ENCODE measurements around the gene RRBP1.

Gene RRBP1

DNA sequence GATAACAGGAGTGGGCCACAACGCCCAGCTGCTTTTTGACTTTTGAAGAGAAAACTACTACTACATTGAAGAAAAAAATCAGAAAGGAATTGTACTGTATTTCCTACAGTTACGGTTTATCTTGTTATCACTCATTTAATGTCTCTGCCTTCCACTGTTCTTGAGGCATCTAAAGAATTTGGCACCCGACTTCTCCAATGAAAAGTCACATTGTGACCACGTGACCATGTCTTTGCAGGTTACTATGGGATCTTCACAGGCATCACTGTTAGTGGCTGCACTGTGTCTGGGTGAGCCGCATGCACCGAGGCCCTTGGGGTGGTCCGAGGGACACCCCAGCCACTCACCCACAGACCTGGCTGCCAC, 26.8 kb downstream of the RRBP1 start:
- DNase-seq = no peak
- Histone ChIP-seq H3K9me3 (ENCODE audit: control extremely low read depth in 1 of 5, control insufficient read depth in 4 of 5, insufficient read depth in 2 of 5, low read depth in 1 of 5, low read length in 4 of 5) (peaks cover 0 to 5% (median 2%) of the 10 kb centered on the region in 5 experiments), H3K4me1 (ENCODE audit: control extremely low read depth in 1 of 4, control insufficient read depth in 4 of 4, insufficient read depth in 4 of 4, low read length in 3 of 4) (peaks cover 8 to 30% (median 22%) of the 10 kb centered on the region in 4 experiments), H3K27me3 (replicated peaks in 2 of 5; ENCODE audit: control insufficient read depth in 4 of 5, insufficient read depth in 5 of 5, low read length in 4 of 5) (no peaks in the 10 kb centered on the region), H3K4me3 (ENCODE audit: control insufficient read depth in 1 of 7, extremely low read depth in 1 of 7, insufficient read depth in 4 of 7, low read depth in 2 of 7, low read length in 6 of 7) (no peak overlapping the region), H3K27ac (ENCODE audit: insufficient read depth in 1 of 2, low read depth in 1 of 2, low read length in 2 of 2, poor library complexity in 1 of 2, severe bottlenecking in 2 of 2) (no peak overlapping the region), H3K36me3 (ENCODE audit: control insufficient read depth in 4 of 4, insufficient read depth in 4 of 4, low read length in 3 of 4) (peaks cover 6 to 55% (median 25%) of the 10 kb centered on the region in 4 experiments)
- CTCF ChIA-PET = interaction anchor here (0.6 to 3.2 kb wide), 9 partner anchors 9 to 283 kb away, joined by 3 to 15 read pairs (median 3); partner anchors contain the start of gene RRBP1
- POLR2A ChIA-PET = no interaction called here
- WGBS (ENCODE audit: insufficient coverage) = 96% methylated on average over 5 of the region's 7 CpGs

DNA sequence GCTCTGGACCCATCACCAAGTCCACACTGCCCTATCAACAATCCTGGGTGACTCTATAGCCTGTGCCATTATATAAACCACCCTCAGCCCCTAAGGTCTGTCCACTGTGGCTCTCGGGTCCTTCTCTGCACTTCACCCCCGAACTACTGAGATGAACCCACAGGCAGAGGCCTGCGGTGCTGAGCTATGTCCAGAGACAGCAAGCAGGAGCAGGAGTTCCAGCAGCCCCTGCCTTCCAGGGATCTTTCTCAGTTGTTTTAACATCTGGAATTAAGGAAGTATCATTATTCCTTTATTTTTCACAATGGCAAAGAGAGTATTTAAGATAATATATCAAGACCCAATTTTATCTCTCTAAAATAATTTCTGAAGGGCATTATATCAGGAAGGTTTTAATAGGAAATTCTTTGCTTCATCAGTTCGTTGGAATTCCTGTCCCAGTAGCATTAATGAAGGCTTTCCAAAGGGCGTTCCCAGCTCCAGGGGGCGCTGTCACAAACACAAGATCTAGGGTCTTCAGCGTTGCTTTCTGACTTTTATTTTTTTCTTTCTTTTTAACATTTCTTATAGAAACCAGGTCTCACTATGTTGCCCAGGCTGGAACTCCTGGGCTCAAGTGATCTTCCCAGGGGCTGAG, 27.3 kb downstream of the RRBP1 start:
- Histone ChIP-seq H3K27me3 (replicated peaks in 2 of 5; ENCODE audit: control insufficient read depth in 4 of 5, insufficient read depth in 5 of 5, low read length in 4 of 5) (no peaks in the 10 kb centered on the region), H3K4me3 (ENCODE audit: control insufficient read depth in 1 of 7, extremely low read depth in 1 of 7, insufficient read depth in 4 of 7, low read depth in 2 of 7, low read length in 6 of 7) (no peak overlapping the region), H3K27ac (ENCODE audit: insufficient read depth in 1 of 2, low read depth in 1 of 2, low read length in 2 of 2, poor library complexity in 1 of 2, severe bottlenecking in 2 of 2) (no peak overlapping the region), H3K36me3 (ENCODE audit: control insufficient read depth in 4 of 4, insufficient read depth in 4 of 4, low read length in 3 of 4) (peaks cover 6 to 50% (median 23%) of the 10 kb centered on the region in 4 experiments), H3K4me1 (ENCODE audit: control extremely low read depth in 1 of 4, control insufficient read depth in 4 of 4, insufficient read depth in 4 of 4, low read length in 3 of 4) (peaks cover 12 to 35% (median 27%) of the 10 kb centered on the region in 4 experiments), H3K9me3 (ENCODE audit: control extremely low read depth in 1 of 5, control insufficient read depth in 4 of 5, insufficient read depth in 2 of 5, low read depth in 1 of 5, low read length in 4 of 5) (peaks cover 0 to 5% (median 2%) of the 10 kb centered on the region in 5 experiments)
- peak; percentile 42 to 52 (median 44) for DNase-seq
- CTCF ChIA-PET = interaction anchor here (0.5 to 3.2 kb wide), 11 partner anchors 9 to 283 kb away, joined by 3 to 15 read pairs (median 3); partner anchors contain the start of gene RRBP1
- POLR2A ChIA-PET = no interaction called here
- WGBS (ENCODE audit: insufficient coverage) = 65% methylated on average over 7 of the region's 7 CpGs

DNA sequence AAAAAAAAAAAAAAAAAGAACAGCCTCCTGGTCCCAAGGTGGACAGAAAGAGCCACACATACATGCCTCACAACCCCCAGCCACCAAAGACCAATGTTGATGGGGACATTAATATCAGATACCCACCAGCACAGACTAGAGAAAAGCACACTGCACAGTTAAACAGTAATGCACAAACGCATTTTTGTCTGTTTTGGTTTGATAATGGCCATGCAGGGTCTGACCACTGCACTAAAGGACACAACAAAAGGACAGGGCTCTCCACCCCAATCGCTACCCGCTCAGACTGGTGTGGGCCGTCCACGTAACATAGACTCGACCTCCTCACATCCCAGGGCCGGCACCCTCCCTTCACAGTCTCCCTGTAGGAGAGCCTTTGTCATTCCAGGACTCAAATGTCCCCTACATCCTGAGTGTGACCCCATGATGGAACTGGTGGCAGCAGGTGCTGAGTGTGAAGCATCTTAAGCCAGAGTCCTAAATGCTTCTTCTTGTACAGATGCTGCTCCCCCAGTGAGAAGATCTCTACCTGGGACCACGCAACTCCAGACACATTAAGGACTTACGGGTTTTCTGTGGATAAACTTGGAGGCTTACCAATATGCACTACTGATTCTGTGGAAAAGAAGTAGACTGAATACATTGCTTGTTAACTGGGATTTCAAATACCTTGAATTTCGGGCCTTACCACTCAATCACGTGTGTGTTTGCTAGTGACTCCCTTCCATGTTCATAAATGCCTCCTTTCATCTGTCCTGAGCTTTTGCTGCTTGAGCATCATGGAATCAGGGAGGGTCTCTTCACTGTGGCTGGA, 28.0 kb downstream of the RRBP1 start:
- Histone ChIP-seq H3K27ac (ENCODE audit: insufficient read depth in 1 of 2, low read depth in 1 of 2, low read length in 2 of 2, poor library complexity in 1 of 2, severe bottlenecking in 2 of 2) (no peak overlapping the region), H3K36me3 (ENCODE audit: control insufficient read depth in 4 of 4, insufficient read depth in 4 of 4, low read length in 3 of 4) (peaks cover 6 to 48% (median 22%) of the 10 kb centered on the region in 4 experiments), H3K4me3 (ENCODE audit: control insufficient read depth in 1 of 7, extremely low read depth in 1 of 7, insufficient read depth in 4 of 7, low read depth in 2 of 7, low read length in 6 of 7) (no peak overlapping the region), H3K4me1 (ENCODE audit: control extremely low read depth in 1 of 4, control insufficient read depth in 4 of 4, insufficient read depth in 4 of 4, low read length in 3 of 4) (peaks cover 17 to 42% (median 34%) of the 10 kb centered on the region in 4 experiments), H3K27me3 (replicated peaks in 2 of 5; ENCODE audit: control insufficient read depth in 4 of 5, insufficient read depth in 5 of 5, low read length in 4 of 5) (no peaks in the 10 kb centered on the region), H3K9me3 (ENCODE audit: control extremely low read depth in 1 of 5, control insufficient read depth in 4 of 5, insufficient read depth in 2 of 5, low read depth in 1 of 5, low read length in 4 of 5) (peaks cover 0 to 5% (median 2%) of the 10 kb centered on the region in 5 experiments)
- 94% methylated on average over 5 of the region's 11 CpGs for WGBS (ENCODE audit: insufficient coverage)
- ChIA-PET CTCF (interaction anchor here (0.5 to 3.2 kb wide), 7 partner anchors 8 to 284 kb away, joined by 3 to 15 read pairs (median 6); partner anchors contain the start of gene RRBP1), POLR2A (no interaction called here)
- no peak for DNase-seq

DNA sequence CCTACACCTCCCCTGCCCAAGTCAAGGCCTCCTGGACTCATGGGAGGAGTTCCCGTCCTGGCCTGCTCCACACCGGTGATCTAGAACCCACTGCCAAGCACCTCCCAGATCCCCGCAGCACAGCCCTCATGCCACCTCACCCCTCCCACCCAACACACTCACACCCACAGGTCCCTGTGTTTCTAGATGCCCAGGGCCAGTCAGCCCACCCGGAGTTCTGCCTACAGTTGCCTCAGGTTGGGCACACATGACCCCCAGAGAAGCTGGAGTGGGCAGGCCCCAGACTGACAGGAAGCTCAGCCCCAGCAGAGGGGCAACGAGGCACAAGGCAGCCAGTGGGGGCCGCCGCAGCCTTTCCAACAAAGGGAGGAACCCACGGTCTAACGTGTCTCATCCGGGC, 29.6 kb downstream of the RRBP1 start:
- Histone ChIP-seq H3K4me1 (ENCODE audit: control extremely low read depth in 1 of 4, control insufficient read depth in 4 of 4, insufficient read depth in 4 of 4, low read length in 3 of 4) (peaks cover 23 to 58% (median 47%) of the 10 kb centered on the region in 4 experiments), H3K27ac (ENCODE audit: insufficient read depth in 1 of 2, low read depth in 1 of 2, low read length in 2 of 2, poor library complexity in 1 of 2, severe bottlenecking in 2 of 2) (peak overlapping the region in 1 of 2 experiments; percentile 2), H3K27me3 (replicated peaks in 2 of 5; ENCODE audit: control insufficient read depth in 4 of 5, insufficient read depth in 5 of 5, low read length in 4 of 5) (no peaks in the 10 kb centered on the region), H3K4me3 (ENCODE audit: control insufficient read depth in 1 of 7, extremely low read depth in 1 of 7, insufficient read depth in 4 of 7, low read depth in 2 of 7, low read length in 6 of 7) (no peak overlapping the region), H3K9me3 (ENCODE audit: control extremely low read depth in 1 of 5, control insufficient read depth in 4 of 5, insufficient read depth in 2 of 5, low read depth in 1 of 5, low read length in 4 of 5) (no peaks in the 10 kb centered on the region), H3K36me3 (ENCODE audit: control insufficient read depth in 4 of 4, insufficient read depth in 4 of 4, low read length in 3 of 4) (peaks cover 2 to 35% (median 14%) of the 10 kb centered on the region in 4 experiments)
- POLR2A ChIA-PET = interaction anchor here (0.5 to 1.0 kb wide), 3 partner anchors 14 to 335 kb away, joined by 3 to 7 read pairs (median 4); partner anchors contain the start of gene RRBP1
- WGBS (ENCODE audit: insufficient coverage) = 88% methylated on average over 10 of the region's 10 CpGs
- CTCF ChIA-PET = interaction anchor here (0.7 to 5.5 kb wide), 6 partner anchors 20 to 286 kb away, joined by 3 to 52 read pairs (median 6); partner anchors contain the start of gene RRBP1
- no peak for DNase-seq

DNA sequence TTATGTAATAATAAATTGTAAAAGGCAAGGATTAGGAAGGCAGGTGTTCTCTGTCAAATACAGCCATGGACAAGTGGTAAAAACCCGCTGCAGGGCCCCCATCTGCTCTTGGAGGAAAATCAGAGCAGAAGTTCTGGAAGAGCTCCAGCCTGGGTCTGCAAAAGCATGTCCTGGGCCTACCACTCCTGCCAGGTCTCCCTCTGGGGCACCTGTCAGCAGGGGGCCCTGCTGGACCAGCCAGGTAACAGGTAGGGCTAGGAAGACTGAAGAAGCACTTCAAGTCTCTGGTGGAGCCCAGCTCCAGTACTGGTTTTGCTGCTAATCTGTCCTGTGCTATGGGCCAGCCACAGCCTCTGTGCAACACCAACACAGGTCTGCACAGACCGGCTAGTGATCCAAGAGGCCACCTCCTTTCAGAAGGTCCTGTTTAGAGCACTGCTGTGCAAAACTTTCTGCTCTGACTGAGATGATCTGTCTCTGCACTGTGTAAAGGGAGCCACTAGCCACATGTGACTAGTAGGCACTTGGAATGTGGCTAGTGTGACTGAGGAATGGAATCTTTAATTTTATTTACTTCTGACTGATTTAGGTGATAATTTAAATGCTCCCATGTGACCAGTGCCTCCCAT, 30.2 kb downstream of the RRBP1 start:
- no peaks in the 10 kb centered on the region for H3K9me3 ChIP-seq (ENCODE audit: control extremely low read depth in 1 of 5, control insufficient read depth in 4 of 5, insufficient read depth in 2 of 5, low read depth in 1 of 5, low read length in 4 of 5)
- H3K4me3 ChIP-seq (ENCODE audit: control insufficient read depth in 1 of 7, extremely low read depth in 1 of 7, insufficient read depth in 4 of 7, low read depth in 2 of 7, low read length in 6 of 7) = no peak overlapping the region
- WGBS (ENCODE audit: insufficient coverage) = 94% methylated on average over 2 of the region's 2 CpGs
- peaks cover 23 to 64% (median 50%) of the 10 kb centered on the region in 4 experiments for H3K4me1 ChIP-seq (ENCODE audit: control extremely low read depth in 1 of 4, control insufficient read depth in 4 of 4, insufficient read depth in 4 of 4, low read length in 3 of 4)
- peaks cover 2 to 33% (median 11%) of the 10 kb centered on the region in 4 experiments for H3K36me3 ChIP-seq (ENCODE audit: control insufficient read depth in 4 of 4, insufficient read depth in 4 of 4, low read length in 3 of 4)
- peak overlapping the region in 1 of 2 experiments; percentile 2 for H3K27ac ChIP-seq (ENCODE audit: insufficient read depth in 1 of 2, low read depth in 1 of 2, low read length in 2 of 2, poor library complexity in 1 of 2, severe bottlenecking in 2 of 2)
- ChIA-PET POLR2A (no interaction called here), CTCF (interaction anchor here (1.2 to 5.5 kb wide), 6 partner anchors 14 to 287 kb away, joined by 3 to 52 read pairs (median 8); partner anchors contain the start of gene RRBP1)
- H3K27me3 ChIP-seq (replicated peaks in 2 of 5; ENCODE audit: control insufficient read depth in 4 of 5, insufficient read depth in 5 of 5, low read length in 4 of 5) = no peaks in the 10 kb centered on the region
- no peak for DNase-seq

DNA sequence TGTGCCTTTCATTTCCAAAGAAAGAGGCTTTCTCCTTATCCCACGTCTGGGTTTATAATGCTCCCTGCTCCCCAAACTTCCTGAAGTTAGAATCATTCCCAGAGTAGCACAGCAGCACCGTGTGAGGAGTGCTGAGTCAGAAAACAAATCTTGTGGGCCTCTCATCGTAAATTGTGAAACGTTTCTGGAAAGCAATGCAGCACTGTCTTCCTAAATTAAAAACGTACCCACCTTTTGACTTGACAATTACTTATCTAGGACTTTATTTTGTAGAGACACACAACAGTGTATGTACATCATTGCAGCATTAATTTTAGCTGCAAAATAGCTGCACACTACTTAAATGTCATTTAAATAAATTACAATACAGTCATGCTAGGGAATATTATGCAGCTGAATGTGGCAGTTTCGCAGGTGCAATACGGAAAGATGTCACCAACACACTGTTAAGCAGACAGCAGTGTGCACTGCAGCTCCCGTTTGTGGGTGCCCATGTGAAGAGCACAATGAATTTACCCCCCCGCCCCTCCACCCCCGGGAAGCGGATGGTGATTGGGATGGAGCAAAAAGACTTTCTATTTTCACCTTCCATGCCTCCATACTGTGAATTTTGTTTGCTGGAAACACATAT, 30.8 kb downstream of the RRBP1 start:
- Histone ChIP-seq H3K27me3 (replicated peaks in 2 of 5; ENCODE audit: control insufficient read depth in 4 of 5, insufficient read depth in 5 of 5, low read length in 4 of 5) (no peaks in the 10 kb centered on the region), H3K4me3 (ENCODE audit: control insufficient read depth in 1 of 7, extremely low read depth in 1 of 7, insufficient read depth in 4 of 7, low read depth in 2 of 7, low read length in 6 of 7) (no peak overlapping the region), H3K27ac (ENCODE audit: insufficient read depth in 1 of 2, low read depth in 1 of 2, low read length in 2 of 2, poor library complexity in 1 of 2, severe bottlenecking in 2 of 2) (peak overlapping the region in 1 of 2 experiments; percentile 62), H3K36me3 (ENCODE audit: control insufficient read depth in 4 of 4, insufficient read depth in 4 of 4, low read length in 3 of 4) (peaks cover 2 to 31% (median 7%) of the 10 kb centered on the region in 4 experiments), H3K4me1 (ENCODE audit: control extremely low read depth in 1 of 4, control insufficient read depth in 4 of 4, insufficient read depth in 4 of 4, low read length in 3 of 4) (peaks cover 23 to 70% (median 52%) of the 10 kb centered on the region in 4 experiments), H3K9me3 (ENCODE audit: control extremely low read depth in 1 of 5, control insufficient read depth in 4 of 5, insufficient read depth in 2 of 5, low read depth in 1 of 5, low read length in 4 of 5) (no peaks in the 10 kb centered on the region)
- ChIA-PET CTCF (interaction anchor here (1.0 to 5.5 kb wide), 14 partner anchors 13 to 288 kb away, joined by 3 to 52 read pairs (median 7); partner anchors contain the start of gene DSTN), POLR2A (no interaction called here)
- WGBS (ENCODE audit: insufficient coverage) = 29% methylated on average over 7 of the region's 11 CpGs
- no peak for DNase-seq

All from common myeloid progenitor, CD34-positive (primary cell).